ENCODE data around the gene SLC47A1.

SLC47A1 gene

GRCh38 chr17:19590451-19590850 lies 56.8 kb downstream of the SLC47A1 start:
- TF ChIP-seq, protein P1, sequence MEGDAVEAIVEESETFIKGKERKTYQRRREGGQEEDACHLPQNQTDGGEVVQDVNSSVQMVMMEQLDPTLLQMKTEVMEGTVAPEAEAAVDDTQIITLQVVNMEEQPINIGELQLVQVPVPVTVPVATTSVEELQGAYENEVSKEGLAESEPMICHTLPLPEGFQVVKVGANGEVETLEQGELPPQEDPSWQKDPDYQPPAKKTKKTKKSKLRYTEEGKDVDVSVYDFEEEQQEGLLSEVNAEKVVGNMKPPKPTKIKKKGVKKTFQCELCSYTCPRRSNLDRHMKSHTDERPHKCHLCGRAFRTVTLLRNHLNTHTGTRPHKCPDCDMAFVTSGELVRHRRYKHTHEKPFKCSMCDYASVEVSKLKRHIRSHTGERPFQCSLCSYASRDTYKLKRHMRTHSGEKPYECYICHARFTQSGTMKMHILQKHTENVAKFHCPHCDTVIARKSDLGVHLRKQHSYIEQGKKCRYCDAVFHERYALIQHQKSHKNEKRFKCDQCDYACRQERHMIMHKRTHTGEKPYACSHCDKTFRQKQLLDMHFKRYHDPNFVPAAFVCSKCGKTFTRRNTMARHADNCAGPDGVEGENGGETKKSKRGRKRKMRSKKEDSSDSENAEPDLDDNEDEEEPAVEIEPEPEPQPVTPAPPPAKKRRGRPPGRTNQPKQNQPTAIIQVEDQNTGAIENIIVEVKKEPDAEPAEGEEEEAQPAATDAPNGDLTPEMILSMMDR (IDR thresholded peaks at IDR 0.05; ENCODE audit: insufficient read depth, low read length): no peak
- TF ChIP-seq SPI1 (IDR thresholded peaks at IDR 0.05; ENCODE audit: borderline replicate concordance, low read depth): peak; percentile 48; the same call in 1 of the 2 replicates
- Histone ChIP-seq H3K4me3 (replicated peaks; ENCODE audit: insufficient read depth, low read length) (no peak overlapping the region), H3K27me3 (ENCODE audit: insufficient read depth, poor library complexity, severe bottlenecking) (no peaks in the 10 kb centered on the region), H3K27ac (replicated peaks) (peak overlapping the region; percentile 72)
- DNase-seq (ENCODE audit: low read depth in 1 of 2, low spot score in 1 of 2): no peak

DNA sequence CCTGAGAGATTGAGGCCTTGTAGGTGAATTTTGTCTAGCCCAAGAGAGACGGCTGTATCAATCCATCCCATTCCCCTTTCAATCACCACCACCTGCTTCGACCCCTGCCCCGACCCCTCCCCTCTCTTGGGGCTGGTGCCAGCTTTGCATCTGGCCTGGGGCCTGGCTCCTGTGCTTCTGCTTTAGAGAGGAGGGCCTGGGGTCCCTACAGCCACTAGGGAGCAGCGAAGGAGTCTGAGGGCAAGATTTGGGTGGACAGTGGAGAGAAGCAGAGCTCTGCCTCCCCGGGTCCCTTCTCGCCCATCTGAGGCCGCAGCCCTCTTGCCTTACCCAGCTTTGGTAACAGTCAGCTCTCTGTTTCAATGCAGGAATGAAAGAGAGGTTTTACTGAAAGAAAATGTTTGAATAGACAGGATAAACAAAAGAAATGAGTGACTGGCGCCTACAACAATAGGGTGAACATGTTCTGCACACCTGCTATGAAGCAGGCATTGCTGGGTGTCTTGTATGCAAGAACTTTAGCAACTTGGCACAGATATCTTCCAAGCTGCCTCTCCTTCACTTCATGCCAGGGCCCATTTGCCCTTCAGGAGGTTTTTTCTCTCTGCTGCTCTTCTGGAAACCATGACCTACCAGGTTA lies 57.4 kb downstream of the SLC47A1 start:
- TF ChIP-seq GABPA (IDR thresholded peaks at IDR 0.05; ENCODE audit: low read depth): no peak
- TF ChIP-seq, protein P2, sequence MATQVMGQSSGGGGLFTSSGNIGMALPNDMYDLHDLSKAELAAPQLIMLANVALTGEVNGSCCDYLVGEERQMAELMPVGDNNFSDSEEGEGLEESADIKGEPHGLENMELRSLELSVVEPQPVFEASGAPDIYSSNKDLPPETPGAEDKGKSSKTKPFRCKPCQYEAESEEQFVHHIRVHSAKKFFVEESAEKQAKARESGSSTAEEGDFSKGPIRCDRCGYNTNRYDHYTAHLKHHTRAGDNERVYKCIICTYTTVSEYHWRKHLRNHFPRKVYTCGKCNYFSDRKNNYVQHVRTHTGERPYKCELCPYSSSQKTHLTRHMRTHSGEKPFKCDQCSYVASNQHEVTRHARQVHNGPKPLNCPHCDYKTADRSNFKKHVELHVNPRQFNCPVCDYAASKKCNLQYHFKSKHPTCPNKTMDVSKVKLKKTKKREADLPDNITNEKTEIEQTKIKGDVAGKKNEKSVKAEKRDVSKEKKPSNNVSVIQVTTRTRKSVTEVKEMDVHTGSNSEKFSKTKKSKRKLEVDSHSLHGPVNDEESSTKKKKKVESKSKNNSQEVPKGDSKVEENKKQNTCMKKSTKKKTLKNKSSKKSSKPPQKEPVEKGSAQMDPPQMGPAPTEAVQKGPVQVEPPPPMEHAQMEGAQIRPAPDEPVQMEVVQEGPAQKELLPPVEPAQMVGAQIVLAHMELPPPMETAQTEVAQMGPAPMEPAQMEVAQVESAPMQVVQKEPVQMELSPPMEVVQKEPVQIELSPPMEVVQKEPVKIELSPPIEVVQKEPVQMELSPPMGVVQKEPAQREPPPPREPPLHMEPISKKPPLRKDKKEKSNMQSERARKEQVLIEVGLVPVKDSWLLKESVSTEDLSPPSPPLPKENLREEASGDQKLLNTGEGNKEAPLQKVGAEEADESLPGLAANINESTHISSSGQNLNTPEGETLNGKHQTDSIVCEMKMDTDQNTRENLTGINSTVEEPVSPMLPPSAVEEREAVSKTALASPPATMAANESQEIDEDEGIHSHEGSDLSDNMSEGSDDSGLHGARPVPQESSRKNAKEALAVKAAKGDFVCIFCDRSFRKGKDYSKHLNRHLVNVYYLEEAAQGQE (IDR thresholded peaks at IDR 0.05; ENCODE audit: insufficient replicate concordance, low read depth): no peak
- TF ChIP-seq POLR2AphosphoS5 (IDR thresholded peaks at IDR 0.05; ENCODE audit: low read depth): no peak
- TF ChIP-seq, protein P1 (IDR thresholded peaks at IDR 0.05; ENCODE audit: insufficient read depth, low read length): no peak
- TF ChIP-seq SPI1 (IDR thresholded peaks at IDR 0.05; ENCODE audit: borderline replicate concordance, low read depth): no peak
- Histone ChIP-seq H3K4me3 (replicated peaks; ENCODE audit: insufficient read depth, low read length) (no peak overlapping the region), H3K27me3 (ENCODE audit: insufficient read depth, poor library complexity, severe bottlenecking) (no peaks in the 10 kb centered on the region), H3K27ac (replicated peaks) (peak overlapping the region; percentile 72)
- no peak for DNase-seq (ENCODE audit: low read depth in 1 of 2, low spot score in 1 of 2)

- Histone ChIP-seq H3K27ac (replicated peaks) (no peak overlapping the region), H3K27me3 (ENCODE audit: insufficient read depth, poor library complexity, severe bottlenecking) (no peaks in the 10 kb centered on the region), H3K4me3 (replicated peaks; ENCODE audit: insufficient read depth, low read length) (no peak overlapping the region)
- TF ChIP-seq, protein P2 (IDR thresholded peaks at IDR 0.05; ENCODE audit: insufficient replicate concordance, low read depth): no peak
- DNase-seq (ENCODE audit: low read depth in 1 of 2, low spot score in 1 of 2): no peak
Observed at GRCh38 chr17:19592316-19592715, 58.7 kb downstream of the SLC47A1 start.

- no peak overlapping the region for H3K4me3 ChIP-seq (replicated peaks; ENCODE audit: insufficient read depth, low read length)
- TF ChIP-seq GABPA (IDR thresholded peaks at IDR 0.05; ENCODE audit: low read depth) (no peak), POLR2AphosphoS5 (IDR thresholded peaks at IDR 0.05; ENCODE audit: low read depth) (no peak), SPI1 (IDR thresholded peaks at IDR 0.05; ENCODE audit: borderline replicate concordance, low read depth) (no peak)
- TF ChIP-seq, protein P1 (IDR thresholded peaks at IDR 0.05; ENCODE audit: insufficient read depth, low read length): no peak
- TF ChIP-seq, protein P2 (IDR thresholded peaks at IDR 0.05; ENCODE audit: insufficient replicate concordance, low read depth): no peak
- H3K27me3 ChIP-seq (ENCODE audit: insufficient read depth, poor library complexity, severe bottlenecking): no peaks in the 10 kb centered on the region
- DNase-seq (ENCODE audit: low read depth in 1 of 2, low spot score in 1 of 2): no peak
- H3K27ac ChIP-seq (replicated peaks): no peak overlapping the region
Observed at GRCh38 chr17:19596869-19597268, 63.2 kb downstream of the SLC47A1 start.
